ENCODE data around the gene SYNGAP1. TPM values are rescaled to one million over a fixed set of nuclear protein-coding genes. Genes with fewer than 3 reads are reported as not detected.

SYNGAP1 gene
- polyA plus RNA-seq, 1 of the 3 experiments (the other 2 are of a cell fraction): 8.8 TPM

DNA sequence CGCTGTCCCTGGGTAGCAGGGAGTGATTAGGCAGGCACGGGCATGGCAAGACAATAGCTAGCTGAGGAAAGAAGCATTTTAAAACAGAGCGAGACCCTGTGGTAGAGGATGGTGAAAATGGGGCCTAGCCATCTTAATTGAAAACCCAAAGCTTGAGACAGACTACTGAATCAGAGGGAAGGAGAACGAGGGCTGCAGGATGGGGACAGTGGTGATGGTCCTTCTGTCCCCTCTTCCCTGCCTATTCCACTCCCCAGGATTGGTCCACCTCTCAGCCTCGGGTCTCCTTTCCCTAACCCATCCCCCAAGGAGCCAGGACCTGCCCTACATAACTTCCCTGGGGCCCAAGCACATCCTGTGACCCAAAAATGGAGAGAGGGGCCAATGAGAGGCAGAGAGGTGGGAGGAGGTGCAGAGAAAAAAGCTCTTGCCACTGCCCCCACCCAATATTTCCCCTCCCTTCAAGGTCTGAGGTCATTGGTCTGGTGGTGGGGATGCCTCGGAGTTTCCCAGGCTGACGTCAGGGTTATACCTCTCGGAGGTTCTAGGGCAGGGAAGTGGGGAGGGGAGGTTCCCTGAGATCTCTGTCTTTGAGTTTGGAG, 1.1 kb upstream of the SYNGAP1 start:
- Histone ChIP-seq H3K27me3 (ENCODE audit: insufficient read depth) (no peaks in the 10 kb centered on the region), H3K4me1 (ENCODE audit: control insufficient read depth in 1 of 2, insufficient read depth in 2 of 2, low read depth in 1 of 2, low read length in 1 of 2) (peaks cover 22 to 43% of the 10 kb centered on the region in 2 experiments), H3K79me2 (ENCODE audit: insufficient read depth) (peaks cover 40% of the 10 kb centered on the region), H3K9me3 (no peaks in the 10 kb centered on the region), H2AFZ (ENCODE audit: low read depth) (peak overlapping the region; percentile 72; the same call in 1 of the 2 replicates), H3K27ac (ENCODE audit: low read depth in 2 of 2, low read length in 1 of 2) (peak overlapping the region; percentile 84 to 94), H3K9me2 (no peaks in the 10 kb centered on the region), H3K36me3 (replicated peaks in 1 of 2; ENCODE audit: control insufficient read depth in 1 of 2, insufficient read depth in 2 of 2, low read length in 1 of 2) (peaks cover 10 to 28% of the 10 kb centered on the region in 2 experiments), H3K9ac (peak overlapping the region; percentile 63), H3K4me2 (peak overlapping the region; percentile 82), H3F3A (replicated peaks; ENCODE audit: insufficient read depth) (peaks cover 13% of the 10 kb centered on the region), H3K4me3 (ENCODE audit: low read depth in 2 of 2, low read length in 1 of 2) (peak overlapping the region; percentile 47 to 56), H4K20me1 (ENCODE audit: insufficient read depth) (0 out of 2 replicates have a peak, but pooled peaks cover 5% of the 10 kb centered on the region)
- TF ChIP-seq, protein P1, sequence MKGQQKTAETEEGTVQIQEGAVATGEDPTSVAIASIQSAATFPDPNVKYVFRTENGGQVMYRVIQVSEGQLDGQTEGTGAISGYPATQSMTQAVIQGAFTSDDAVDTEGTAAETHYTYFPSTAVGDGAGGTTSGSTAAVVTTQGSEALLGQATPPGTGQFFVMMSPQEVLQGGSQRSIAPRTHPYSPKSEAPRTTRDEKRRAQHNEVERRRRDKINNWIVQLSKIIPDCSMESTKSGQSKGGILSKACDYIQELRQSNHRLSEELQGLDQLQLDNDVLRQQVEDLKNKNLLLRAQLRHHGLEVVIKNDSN (IDR thresholded peaks at IDR 0.05; ENCODE audit: borderline replicate concordance, low read depth): no peak
- TF ChIP-seq POLR2AphosphoS5 (IDR thresholded peaks at IDR 0.05; ENCODE audit: low read depth, low read length): 0 out of 2 replicates have a peak, but pooled peaks have one; percentile 2
- no peak for DNase-seq
- ChIA-PET POLR2A (interaction anchor here (0.6 to 2.0 kb wide), 5 partner anchors 13 to 147 kb away, joined by 3 to 8 read pairs (median 4); partner anchors contain the start of genes RPS18, VPS52 and ZBTB9), CTCF (interaction anchor here (0.6 to 2.4 kb wide), 8 partner anchors 7 to 282 kb away, joined by 3 to 12 read pairs (median 4); no protein-coding TSS in a partner anchor)
- 64% methylated on average over 8 of the region's 8 CpGs for WGBS (ENCODE audit: low lambda C conversion rate)

DNA sequence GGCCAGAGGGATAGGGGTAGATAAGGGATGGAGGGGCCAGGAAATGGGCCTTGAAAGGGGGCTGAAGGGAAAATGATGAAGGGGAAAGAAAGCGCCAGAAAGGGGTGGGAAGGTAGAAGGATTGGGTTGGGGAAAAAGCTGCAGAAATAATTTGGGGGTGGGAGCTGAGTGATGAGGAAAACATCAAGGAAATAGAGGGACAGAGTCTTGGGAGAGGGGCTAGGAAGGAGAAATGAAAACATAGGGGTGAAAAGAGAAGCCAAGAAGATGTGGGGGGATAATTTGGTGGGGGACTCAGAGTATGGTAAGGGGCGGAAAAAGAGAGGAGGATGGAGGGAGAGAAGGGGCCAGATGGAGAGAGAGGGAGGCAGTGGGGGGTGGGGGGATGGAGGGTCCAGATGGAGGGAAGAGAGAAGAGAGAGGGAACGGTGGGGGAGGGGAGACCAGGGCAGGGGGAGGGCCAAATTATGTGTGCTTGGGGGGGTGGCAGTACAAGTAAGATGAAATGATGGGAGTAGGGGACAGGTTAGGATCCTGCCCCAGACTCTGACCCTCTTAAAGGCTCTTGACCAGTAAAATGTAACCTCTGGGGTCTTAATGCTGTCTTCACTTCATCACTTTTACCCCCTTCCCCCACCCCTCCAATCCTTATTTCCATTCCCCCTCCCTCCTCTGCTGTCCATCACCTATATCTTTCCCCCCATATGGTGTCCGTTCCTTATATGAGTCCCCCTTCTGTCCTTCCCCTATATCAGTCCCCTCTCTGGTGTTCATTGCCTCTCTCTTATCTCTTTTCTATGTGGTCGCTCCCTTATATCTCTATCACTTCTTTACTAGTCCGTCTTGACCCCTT, 852 bp downstream of the SYNGAP1 start:
- CTCF ChIA-PET: no interaction called here
- H3K27ac ChIP-seq (ENCODE audit: low read depth in 2 of 2, low read length in 1 of 2): peak overlapping the region in 1 of 2 experiments; percentile 94; a peak in 1 of 4 replicates
- H3K9me2 ChIP-seq: no peaks in the 10 kb centered on the region
- no peak overlapping the region for H2AFZ ChIP-seq (ENCODE audit: low read depth)
- H3K4me3 ChIP-seq (ENCODE audit: low read depth in 2 of 2, low read length in 1 of 2): peak overlapping the region in 1 of 2 experiments; percentile 43; a peak in 3 of 4 replicates
- no peak overlapping the region for H3K4me2 ChIP-seq
- 77% methylated on average over 6 of the region's 6 CpGs for WGBS (ENCODE audit: low lambda C conversion rate)
- DNase-seq: no peak
- TF ChIP-seq, protein P1 (IDR thresholded peaks at IDR 0.05; ENCODE audit: borderline replicate concordance, low read depth): no peak
- TF ChIP-seq GABPA (IDR thresholded peaks at IDR 0.05; ENCODE audit: low read depth): peak; percentile 36; the same call in 1 of the 2 replicates
- H4K20me1 ChIP-seq (ENCODE audit: insufficient read depth): 0 out of 2 replicates have a peak, but pooled peaks cover 2% of the 10 kb centered on the region
- H3K79me2 ChIP-seq (ENCODE audit: insufficient read depth): peaks cover 21% of the 10 kb centered on the region
- H3K4me1 ChIP-seq (ENCODE audit: control insufficient read depth in 1 of 2, insufficient read depth in 2 of 2, low read depth in 1 of 2, low read length in 1 of 2): peaks cover 29 to 43% of the 10 kb centered on the region in 2 experiments
- no peak overlapping the region for H3K9ac ChIP-seq
- H3K9me3 ChIP-seq: no peaks in the 10 kb centered on the region
- no peaks in the 10 kb centered on the region for H3K27me3 ChIP-seq (ENCODE audit: insufficient read depth)
- H3F3A ChIP-seq (replicated peaks; ENCODE audit: insufficient read depth): peaks cover 23% of the 10 kb centered on the region
- H3K36me3 ChIP-seq (replicated peaks in 1 of 2; ENCODE audit: control insufficient read depth in 1 of 2, insufficient read depth in 2 of 2, low read length in 1 of 2): peaks cover under 1 to 9% of the 10 kb centered on the region in 2 experiments
- POLR2A ChIA-PET: no interaction called here

DNA sequence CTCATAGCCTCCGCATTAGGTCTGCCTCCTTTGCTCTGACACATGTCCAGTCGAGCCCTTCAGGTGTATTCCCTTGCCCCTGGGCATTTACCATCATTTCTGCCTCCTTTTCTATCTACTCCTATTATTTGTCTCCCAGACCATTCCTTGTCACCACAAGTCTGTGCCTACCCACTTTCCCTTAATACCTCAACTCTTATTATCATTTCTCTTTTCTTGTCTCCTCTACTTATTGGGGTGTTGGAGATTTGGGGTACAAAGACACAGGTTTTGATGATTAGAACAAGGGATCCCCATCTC, 1.4 kb downstream of the SYNGAP1 start:
- peaks cover 23 to 38% of the 10 kb centered on the region in 2 experiments for H3K4me1 ChIP-seq (ENCODE audit: control insufficient read depth in 1 of 2, insufficient read depth in 2 of 2, low read depth in 1 of 2, low read length in 1 of 2)
- H3K36me3 ChIP-seq (replicated peaks in 1 of 2; ENCODE audit: control insufficient read depth in 1 of 2, insufficient read depth in 2 of 2, low read length in 1 of 2): peaks cover 0 to 4% of the 10 kb centered on the region in 2 experiments
- H3K9ac ChIP-seq: no peak overlapping the region
- no peaks in the 10 kb centered on the region for H3K9me2 ChIP-seq
- no peaks in the 10 kb centered on the region for H4K20me1 ChIP-seq (ENCODE audit: insufficient read depth)
- ChIA-PET POLR2A (no interaction called here), CTCF (no interaction called here)
- no peaks in the 10 kb centered on the region for H3K27me3 ChIP-seq (ENCODE audit: insufficient read depth)
- H3K79me2 ChIP-seq (ENCODE audit: insufficient read depth): peaks cover 15% of the 10 kb centered on the region
- H3K4me3 ChIP-seq (ENCODE audit: low read depth in 2 of 2, low read length in 1 of 2): no peak overlapping the region
- no peak overlapping the region for H3K4me2 ChIP-seq
- H2AFZ ChIP-seq (ENCODE audit: low read depth): no peak overlapping the region
- H3F3A ChIP-seq (replicated peaks; ENCODE audit: insufficient read depth): peaks cover 21% of the 10 kb centered on the region
- no peaks in the 10 kb centered on the region for H3K9me3 ChIP-seq
- H3K27ac ChIP-seq (ENCODE audit: low read depth in 2 of 2, low read length in 1 of 2): no peak overlapping the region
- TF ChIP-seq, protein P1 (IDR thresholded peaks at IDR 0.05; ENCODE audit: borderline replicate concordance, low read depth): no peak
- TF ChIP-seq TCF12 (IDR thresholded peaks at IDR 0.05): no peak
- no peak for TF ChIP-seq NFIC (IDR thresholded peaks at IDR 0.05; ENCODE audit: borderline replicate concordance)
- TF ChIP-seq SMC3 (IDR thresholded peaks at IDR 0.05; ENCODE audit: low read depth, low read length): no peak
- TF ChIP-seq POLR2AphosphoS5 (IDR thresholded peaks at IDR 0.05; ENCODE audit: low read depth, low read length): no peak
- TF ChIP-seq EP300 (IDR thresholded peaks at IDR 0.05; ENCODE audit: borderline replicate concordance in 1 of 2, low read depth in 1 of 2, low read length in 1 of 2): no peak
- TF ChIP-seq FOXJ3 (CRISPR knock-in tag; IDR thresholded peaks at IDR 0.05): no peak
- TF ChIP-seq RXRA (IDR thresholded peaks at IDR 0.05; ENCODE audit: borderline replicate concordance, low read depth): no peak
- TF ChIP-seq, protein P2, sequence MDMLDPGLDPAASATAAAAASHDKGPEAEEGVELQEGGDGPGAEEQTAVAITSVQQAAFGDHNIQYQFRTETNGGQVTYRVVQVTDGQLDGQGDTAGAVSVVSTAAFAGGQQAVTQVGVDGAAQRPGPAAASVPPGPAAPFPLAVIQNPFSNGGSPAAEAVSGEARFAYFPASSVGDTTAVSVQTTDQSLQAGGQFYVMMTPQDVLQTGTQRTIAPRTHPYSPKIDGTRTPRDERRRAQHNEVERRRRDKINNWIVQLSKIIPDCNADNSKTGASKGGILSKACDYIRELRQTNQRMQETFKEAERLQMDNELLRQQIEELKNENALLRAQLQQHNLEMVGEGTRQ (IDR thresholded peaks at IDR 0.05; ENCODE audit: borderline replicate concordance, low read depth, low read length): no peak
- no peak for TF ChIP-seq ELF1 (IDR thresholded peaks at IDR 0.05)
- no peak for TF ChIP-seq YY1 (IDR thresholded peaks at IDR 0.05; ENCODE audit: low read depth)
- no peak for TF ChIP-seq TEAD4 (IDR thresholded peaks at IDR 0.05; ENCODE audit: borderline replicate concordance, insufficient read depth)
- TF ChIP-seq, protein P3, sequence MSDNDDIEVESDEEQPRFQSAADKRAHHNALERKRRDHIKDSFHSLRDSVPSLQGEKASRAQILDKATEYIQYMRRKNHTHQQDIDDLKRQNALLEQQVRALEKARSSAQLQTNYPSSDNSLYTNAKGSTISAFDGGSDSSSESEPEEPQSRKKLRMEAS (IDR thresholded peaks at IDR 0.05; ENCODE audit: low read depth): no peak
- 96% methylated on average over 2 of the region's 2 CpGs for WGBS (ENCODE audit: low lambda C conversion rate)
- DNase-seq: no peak

Data from SK-N-SH (cell line).